ENCODE data around the gene TMEM47.
A peak's percentile ranks its signal among the peaks of the same experiment; 100 is the strongest.

TMEM47 gene

GRCh38 chrX:34656842-34657725, at the start of gene TMEM47:
TMEM47 (minus strand) TSS chrX:34657285; CDS start chrX:34657029, 256 bp downstream.
- DNase-seq (ENCODE audit: low spot score), result peak; percentile 72

DNA sequence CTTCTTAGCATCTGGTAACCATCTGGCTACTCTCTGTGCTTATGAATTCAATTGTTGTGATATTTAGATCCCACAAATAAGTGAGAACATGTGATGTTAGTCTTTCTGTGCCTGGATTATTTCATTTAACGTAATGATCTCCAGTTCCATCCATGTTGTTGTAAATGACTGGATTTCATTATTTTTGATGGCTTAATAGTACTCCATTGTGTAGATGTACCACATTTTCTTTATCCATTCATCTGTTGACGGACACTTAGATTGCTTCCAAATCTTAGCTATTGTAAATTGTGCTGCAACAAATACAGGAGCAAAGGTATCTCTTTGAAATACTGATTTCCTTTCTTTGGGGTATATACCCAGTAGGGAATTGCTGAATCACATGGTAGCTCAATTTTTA, 30.0 kb upstream of the TMEM47 start:
- no peak for DNase-seq (ENCODE audit: low spot score)

DNA sequence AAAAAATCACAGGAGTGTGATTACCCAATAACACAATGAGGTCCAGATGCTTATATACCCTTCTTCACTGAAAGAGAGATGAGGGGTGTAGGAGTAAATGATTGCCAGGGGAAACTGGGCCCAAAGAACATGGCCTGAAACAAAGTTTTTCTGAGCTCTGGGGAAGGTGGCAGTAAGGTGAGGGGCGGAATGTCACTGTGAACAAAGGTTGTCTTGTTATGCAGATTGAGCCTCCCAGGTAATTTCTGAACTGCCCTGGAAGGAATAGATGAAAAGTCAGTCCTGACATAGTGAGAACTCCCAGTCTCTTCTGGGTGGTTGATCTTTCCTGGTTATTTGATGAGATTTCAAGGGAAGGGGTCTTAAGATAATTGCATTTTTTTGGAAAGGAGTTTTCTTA, 2.5 kb upstream of the TMEM47 start:
- DNase-seq (ENCODE audit: low spot score), result no peak

- no peak for DNase-seq (ENCODE audit: low spot score)
Observed at GRCh38 chrX:34658326-34658725, 1.2 kb upstream of the TMEM47 start.

DNA sequence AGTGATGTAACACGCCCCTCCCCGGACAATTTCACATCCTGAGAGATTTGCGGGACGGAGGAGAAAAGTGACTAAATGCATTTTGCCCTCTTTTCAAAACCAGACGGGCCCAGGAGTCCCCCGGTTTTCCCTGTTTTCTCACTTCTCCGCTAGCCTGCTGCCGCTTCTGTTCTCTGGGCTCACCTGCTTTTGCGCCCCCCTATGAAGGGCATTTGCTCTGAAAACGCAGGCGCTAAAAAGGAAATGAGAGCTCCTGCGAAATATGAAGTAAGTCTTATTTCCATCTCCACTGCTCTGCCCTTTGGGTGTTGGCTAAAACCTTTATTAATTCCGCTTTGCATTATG, 613 bp upstream of the TMEM47 start:
- DNase-seq (ENCODE audit: low spot score), result no peak

DNA sequence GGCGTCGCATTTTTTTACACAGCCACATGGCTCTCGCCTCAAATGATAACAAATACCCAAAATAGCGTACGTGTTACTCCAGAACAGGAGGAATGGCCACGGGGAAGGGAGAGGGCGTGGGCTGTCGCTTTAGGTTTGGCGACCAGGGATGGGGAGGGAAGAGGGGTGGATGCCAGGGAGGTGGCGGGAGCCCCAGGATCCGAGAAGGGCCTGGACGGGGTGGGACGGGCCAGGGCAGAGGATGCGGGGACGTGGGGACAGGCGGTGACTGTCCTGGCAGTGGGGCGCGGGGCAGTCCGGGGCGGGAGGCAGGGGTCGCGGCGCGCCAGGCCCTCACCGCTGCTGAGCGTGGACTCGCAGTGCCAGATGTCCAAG, 631 bp downstream of the TMEM47 start:
- DNase-seq (ENCODE audit: low spot score), result no peak

- DNase-seq (ENCODE audit: low spot score), result no peak
Observed at GRCh38 chrX:34655501-34656455, 1.3 kb downstream of the TMEM47 start.

- DNase-seq (ENCODE audit: low spot score), result no peak
Observed at GRCh38 chrX:34654696-34655490, 2.2 kb downstream of the TMEM47 start.

- DNase-seq (ENCODE audit: low spot score), result no peak
Observed at GRCh38 chrX:34653811-34654210, 3.3 kb downstream of the TMEM47 start.

DNA sequence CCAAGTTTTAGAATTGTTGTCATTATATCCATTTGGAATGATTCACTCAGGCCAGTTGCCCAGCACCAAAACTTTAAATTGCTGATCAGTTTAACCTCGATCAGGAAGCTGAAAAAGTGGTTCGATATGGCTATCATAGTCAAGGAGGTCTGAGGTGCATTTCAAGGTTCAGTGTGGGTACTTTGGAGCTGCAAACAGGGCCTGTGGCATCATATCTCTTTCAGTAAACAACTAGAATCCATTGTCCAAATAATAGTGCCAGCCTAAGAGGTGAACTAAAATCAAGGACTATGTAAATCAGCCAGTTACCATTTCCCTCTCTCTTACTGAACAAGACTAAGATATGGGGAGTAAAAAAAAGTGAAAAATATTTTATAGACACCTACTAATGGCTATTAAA, 14.2 kb downstream of the TMEM47 start:
- no peak for DNase-seq (ENCODE audit: low spot score)

DNA sequence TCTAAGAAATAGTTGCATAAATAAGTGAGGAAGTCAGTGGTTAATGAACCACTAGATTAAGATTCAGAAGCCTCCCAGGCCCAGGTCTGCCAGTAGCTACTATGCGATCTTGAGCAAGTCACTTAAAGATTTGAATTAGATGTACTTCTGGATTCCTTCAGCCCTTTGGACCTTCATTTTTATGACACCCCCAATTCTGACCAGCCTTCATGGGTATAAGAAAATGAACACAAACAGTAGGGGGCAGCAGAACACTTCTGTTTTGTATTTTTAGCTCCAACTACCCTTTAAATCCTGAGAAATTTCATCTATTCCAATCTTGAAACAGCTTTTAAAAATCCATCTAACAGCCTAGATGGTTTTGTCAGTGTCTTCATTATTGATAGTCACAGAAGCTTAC, 19.0 kb downstream of the TMEM47 start:
- DNase-seq (ENCODE audit: low spot score), result peak; percentile 36

- no peak for DNase-seq (ENCODE audit: low spot score)
Observed at GRCh38 chrX:34634349-34634748, 22.7 kb downstream of the TMEM47 start.

- no peak for DNase-seq (ENCODE audit: low spot score)
Observed at GRCh38 chrX:34632384-34632783, 24.7 kb downstream of the TMEM47 start.

DNA sequence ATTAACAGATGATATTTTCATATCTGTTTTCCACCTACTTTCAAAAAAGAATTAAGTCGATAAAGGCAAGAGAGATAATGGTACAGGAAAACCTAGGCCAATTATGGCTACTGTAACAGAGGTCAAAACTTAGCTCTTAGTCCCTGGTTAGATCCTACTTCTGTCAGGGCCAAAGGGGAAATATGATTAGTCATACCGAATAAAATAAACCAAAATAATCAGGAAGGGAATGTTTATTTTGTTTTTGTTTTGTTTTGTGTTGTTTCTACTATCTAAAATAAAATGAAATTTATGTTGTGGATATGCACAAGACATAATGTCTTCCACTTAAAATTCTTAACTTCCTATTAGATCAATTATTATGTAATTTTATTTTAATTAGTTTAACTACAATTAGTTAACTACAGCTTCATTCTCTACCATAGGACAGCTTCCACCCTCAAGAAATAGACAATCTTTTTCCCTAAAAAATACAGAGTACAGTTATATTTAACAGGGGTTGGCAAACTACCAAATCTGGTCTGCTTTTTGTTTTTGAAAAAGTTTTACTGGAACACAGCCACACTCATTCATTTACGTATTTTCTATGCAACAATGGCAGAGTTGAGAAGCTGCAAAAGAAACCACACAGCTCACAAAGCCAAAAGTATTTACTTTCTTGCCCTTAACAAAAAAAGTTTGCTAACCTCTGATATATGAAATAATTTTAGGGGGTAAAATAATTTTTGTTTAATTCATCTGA, 25.4 kb downstream of the TMEM47 start:
- DNase-seq (ENCODE audit: low spot score), result no peak

DNA sequence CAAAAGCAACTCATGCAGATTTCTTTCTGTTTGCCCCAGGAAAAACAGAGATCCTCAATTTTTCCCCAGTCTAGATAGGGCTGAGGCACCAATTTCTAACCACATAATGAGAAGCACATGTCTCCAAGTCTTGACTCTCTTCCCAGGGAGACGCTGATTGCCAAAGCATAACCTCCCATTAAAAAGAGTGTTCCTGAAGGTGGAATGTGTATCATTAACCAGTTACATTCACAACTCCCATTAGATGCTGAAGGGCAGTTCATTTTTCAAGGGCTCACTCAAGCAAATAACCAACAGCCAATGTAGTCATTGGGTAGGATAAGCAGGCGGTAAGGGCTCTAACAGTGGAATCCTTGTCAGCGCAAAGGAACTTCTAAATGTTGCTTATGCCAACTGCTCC, 27.5 kb downstream of the TMEM47 start:
- DNase-seq (ENCODE audit: low spot score), result peak; percentile 3

GRCh38 chrX:34624416-34624815, 32.7 kb downstream of the TMEM47 start:
- DNase-seq (ENCODE audit: low spot score), result peak; percentile 5

GRCh38 chrX:34619920-34620319, 37.2 kb downstream of the TMEM47 start:
- no peak for DNase-seq (ENCODE audit: low spot score)

DNA sequence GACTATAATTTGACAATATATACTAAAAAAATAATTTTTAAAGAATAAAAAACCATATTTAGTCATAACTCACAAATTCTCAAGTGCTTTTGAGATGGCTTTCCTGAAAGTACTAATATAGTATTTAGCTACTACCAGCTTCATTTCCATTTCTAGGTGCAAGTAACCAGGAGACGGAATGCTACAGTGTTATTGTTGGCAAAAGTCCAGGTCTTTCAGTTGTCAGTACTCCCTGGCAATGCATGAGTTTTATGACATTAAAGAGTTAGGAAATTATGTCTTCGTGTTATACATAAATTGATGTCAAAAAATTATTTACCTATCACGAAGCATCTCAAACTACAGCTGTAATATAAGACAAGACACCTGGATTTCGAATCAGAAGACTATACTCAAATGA, 45.0 kb downstream of the TMEM47 start:
- DNase-seq (ENCODE audit: low spot score), result no peak

DNA sequence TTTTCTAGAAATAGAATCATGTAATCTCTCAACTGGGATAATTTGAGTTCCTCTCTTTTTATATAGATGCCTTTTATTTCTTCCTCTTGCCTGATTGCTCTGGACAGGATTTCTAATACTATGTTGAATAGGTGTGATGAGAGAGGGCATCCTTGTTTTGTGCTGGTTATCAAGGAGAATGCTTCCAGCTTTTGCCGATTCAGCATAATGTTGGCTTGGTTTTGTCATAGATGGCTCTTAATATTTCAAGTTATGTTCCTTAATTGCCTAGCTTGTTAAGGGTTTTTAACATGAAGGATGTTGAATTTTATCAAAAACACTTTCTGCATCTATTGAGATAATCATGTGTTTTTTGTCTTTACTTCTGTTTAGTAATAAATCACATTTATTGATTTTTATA, 58.7 kb downstream of the TMEM47 start:
- DNase-seq (ENCODE audit: low spot score), result no peak

- no peak for DNase-seq (ENCODE audit: low spot score)
Observed at GRCh38 chrX:34586936-34587335, 70.1 kb downstream of the TMEM47 start.

DNA sequence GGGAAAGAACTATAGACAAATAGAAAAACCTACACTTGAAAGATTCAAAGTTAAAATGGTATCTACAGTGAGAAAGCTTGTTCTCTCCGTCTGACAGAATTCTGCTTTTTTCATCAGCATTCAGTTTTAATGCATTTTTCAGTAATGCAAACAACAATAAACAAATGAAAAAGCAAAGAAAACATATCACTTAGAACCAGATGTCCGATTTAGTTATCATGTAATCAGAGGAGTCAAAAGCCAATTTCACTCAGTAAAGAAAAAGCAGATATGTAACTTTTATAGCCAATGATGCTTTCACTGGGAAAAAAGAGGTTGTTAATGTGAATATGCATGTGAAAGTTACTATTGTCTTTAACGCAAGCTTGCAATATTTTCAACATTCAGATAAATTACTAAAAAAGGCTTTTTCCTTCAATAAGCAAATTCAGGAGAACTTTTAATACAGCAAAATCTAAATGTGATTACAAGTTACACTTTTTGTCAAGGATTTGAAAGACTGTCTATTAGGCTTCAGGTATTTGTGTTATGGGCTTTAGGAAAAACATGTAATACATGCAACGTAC, 70.7 kb downstream of the TMEM47 start:
- DNase-seq (ENCODE audit: low spot score), result no peak

Measured in Ammon's horn (tissue), 1 donor.